Measurements from ENCODE around the gene EXOC3L1.

EXOC3L1 gene

DNA sequence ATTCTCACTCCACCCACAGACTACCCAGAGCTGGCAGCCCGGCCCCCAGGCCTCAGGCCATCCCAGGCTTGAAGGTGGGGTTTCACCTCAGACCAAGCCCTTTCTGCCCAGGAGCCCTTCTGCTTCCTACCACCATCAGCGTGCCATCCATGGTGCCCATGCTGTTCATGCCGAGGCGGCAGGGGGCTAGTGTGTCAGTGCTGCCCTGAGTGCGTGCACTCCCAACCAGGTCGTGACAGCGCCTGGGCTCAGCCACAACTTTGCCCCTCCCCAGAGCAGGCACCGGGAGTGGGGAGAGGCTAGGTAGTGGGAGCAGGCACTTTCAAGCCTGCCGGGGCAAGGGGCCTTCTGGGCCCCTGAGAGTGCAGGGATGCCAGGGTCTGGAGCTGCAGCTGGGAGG is 47.6 kb downstream of the EXOC3L1 start:
- DNase-seq, result no peak

DNA sequence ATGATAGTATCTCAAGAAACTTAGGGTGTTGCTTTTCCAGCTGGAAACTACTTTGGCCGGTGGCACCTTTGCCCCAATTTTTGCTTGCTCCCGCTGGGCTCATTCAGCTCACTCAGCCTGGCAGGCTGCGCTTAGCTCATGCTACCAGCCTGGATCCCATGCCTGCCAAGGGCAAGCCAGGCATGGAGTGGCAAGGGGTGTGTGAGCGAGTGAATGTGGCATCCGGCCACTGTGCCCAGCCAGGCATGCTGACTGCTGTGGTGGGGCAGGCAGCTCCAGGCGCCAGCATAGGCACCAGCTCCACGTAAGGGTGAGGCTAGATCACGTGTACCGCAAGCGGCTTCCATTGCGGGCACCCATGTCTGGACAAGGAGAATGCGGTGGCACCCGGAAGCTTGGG is 48.5 kb downstream of the EXOC3L1 start:
- no peak for DNase-seq

DNA sequence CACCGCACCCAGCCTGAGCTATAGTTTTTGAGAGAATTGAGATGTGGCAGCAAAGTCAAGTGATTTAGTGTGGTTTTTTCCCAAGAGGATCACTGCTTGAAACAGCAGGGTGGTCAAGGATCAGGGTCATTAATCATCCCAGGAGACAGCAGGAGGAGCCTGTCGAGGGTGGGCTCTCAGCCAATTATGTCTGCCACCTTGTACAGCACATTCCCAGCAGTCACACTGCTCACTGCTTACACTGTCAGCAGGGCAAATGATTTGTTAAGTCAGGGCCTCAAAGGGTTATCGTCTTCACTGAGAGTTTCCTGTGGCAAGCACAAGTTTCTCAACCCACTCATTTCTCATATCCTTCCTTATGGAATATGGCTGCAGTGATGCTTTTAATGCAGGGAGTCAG is 52.3 kb downstream of the EXOC3L1 start:
- peak; percentile 46 for DNase-seq

Measured in NCI-H2171 treated with DMSO at 0.1 percent for 48 hours (cell line).